ENCODE measurements around the gene ZNF260. TPM values are rescaled to one million over a fixed set of nuclear protein-coding genes. Genes with fewer than 3 reads are reported as not detected.

The ZNF260 gene
- total and polyA plus RNA-seq, 2 of the 13 experiments (the other 11 are each of a cell fraction or from before 2014, with no cell fraction given) = 2.8 to 10.5 TPM

- TF ChIP-seq ZNF432 (CRISPR knock-in tag; IDR thresholded peaks at IDR 0.05; ENCODE audit: borderline replicate concordance) (no peak), TMF1 (CRISPR knock-in tag; IDR thresholded peaks at IDR 0.05; ENCODE audit: low read depth) (no peak), KLF15 (CRISPR knock-in tag; IDR thresholded peaks at IDR 0.05; ENCODE audit: borderline replicate concordance) (no peak), ATF7 (IDR thresholded peaks at IDR 0.05) (no peak), ATF7 (CRISPR knock-in tag; IDR thresholded peaks at IDR 0.05) (no peak), SOX6 (IDR thresholded peaks at IDR 0.05) (no peak), SOX6 (CRISPR knock-in tag; IDR thresholded peaks at IDR 0.05) (peak; percentile 50; the same call in 1 of the 2 replicates), SATB2 (CRISPR knock-in tag; IDR thresholded peaks at IDR 0.05) (0 out of 2 replicates have a peak, but pooled peaks have one; percentile 12), ZNF264 (CRISPR knock-in tag; IDR thresholded peaks at IDR 0.05) (no peak), ZNF576 (CRISPR knock-in tag; IDR thresholded peaks at IDR 0.05) (0 out of 2 replicates have a peak, but pooled peaks have one; percentile 28), TAF15 (IDR thresholded peaks at IDR 0.05; ENCODE audit: low read depth, low read length, poor library complexity, severe bottlenecking) (no peak), ZKSCAN1 (IDR thresholded peaks at IDR 0.05; ENCODE audit: low read length) (peak; percentile 45; the same call in 1 of the 2 replicates), E2F5 (CRISPR knock-in tag; conservative IDR thresholded peaks at IDR 0.05) (0 out of 2 replicates have a peak, but pooled peaks have one; percentile 18), SMAD9 (CRISPR knock-in tag; IDR thresholded peaks at IDR 0.05) (peak; percentile 84; the same call in 1 of the 2 replicates), SIX4 (CRISPR knock-in tag; IDR thresholded peaks at IDR 0.05) (0 out of 2 replicates have a peak, but pooled peaks have one; percentile 24), PLSCR1 (CRISPR knock-in tag; IDR thresholded peaks at IDR 0.05; ENCODE audit: borderline replicate concordance) (no peak), MXD4 (CRISPR knock-in tag; IDR thresholded peaks at IDR 0.05) (peak; percentile 83; the same call in 1 of the 2 replicates), KDM6A (CRISPR knock-in tag; IDR thresholded peaks at IDR 0.05; ENCODE audit: low read depth) (no peak), ARNT (IDR thresholded peaks at IDR 0.05) (no peak), PAX8 (CRISPR knock-in tag; IDR thresholded peaks at IDR 0.05; ENCODE audit: borderline replicate concordance) (no peak), EED (CRISPR knock-in tag; IDR thresholded peaks at IDR 0.05) (peak; percentile 78; the same call in 1 of the 2 replicates)
- TF ChIP-seq, protein P1, sequence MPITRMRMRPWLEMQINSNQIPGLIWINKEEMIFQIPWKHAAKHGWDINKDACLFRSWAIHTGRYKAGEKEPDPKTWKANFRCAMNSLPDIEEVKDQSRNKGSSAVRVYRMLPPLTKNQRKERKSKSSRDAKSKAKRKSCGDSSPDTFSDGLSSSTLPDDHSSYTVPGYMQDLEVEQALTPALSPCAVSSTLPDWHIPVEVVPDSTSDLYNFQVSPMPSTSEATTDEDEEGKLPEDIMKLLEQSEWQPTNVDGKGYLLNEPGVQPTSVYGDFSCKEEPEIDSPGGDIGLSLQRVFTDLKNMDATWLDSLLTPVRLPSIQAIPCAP (CRISPR knock-in tag; IDR thresholded peaks at IDR 0.05; ENCODE audit: low read depth) = no peak
- TF ChIP-seq, protein P2, sequence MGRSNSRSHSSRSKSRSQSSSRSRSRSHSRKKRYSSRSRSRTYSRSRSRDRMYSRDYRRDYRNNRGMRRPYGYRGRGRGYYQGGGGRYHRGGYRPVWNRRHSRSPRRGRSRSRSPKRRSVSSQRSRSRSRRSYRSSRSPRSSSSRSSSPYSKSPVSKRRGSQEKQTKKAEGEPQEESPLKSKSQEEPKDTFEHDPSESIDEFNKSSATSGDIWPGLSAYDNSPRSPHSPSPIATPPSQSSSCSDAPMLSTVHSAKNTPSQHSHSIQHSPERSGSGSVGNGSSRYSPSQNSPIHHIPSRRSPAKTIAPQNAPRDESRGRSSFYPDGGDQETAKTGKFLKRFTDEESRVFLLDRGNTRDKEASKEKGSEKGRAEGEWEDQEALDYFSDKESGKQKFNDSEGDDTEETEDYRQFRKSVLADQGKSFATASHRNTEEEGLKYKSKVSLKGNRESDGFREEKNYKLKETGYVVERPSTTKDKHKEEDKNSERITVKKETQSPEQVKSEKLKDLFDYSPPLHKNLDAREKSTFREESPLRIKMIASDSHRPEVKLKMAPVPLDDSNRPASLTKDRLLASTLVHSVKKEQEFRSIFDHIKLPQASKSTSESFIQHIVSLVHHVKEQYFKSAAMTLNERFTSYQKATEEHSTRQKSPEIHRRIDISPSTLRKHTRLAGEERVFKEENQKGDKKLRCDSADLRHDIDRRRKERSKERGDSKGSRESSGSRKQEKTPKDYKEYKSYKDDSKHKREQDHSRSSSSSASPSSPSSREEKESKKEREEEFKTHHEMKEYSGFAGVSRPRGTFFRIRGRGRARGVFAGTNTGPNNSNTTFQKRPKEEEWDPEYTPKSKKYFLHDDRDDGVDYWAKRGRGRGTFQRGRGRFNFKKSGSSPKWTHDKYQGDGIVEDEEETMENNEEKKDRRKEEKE (IDR thresholded peaks at IDR 0.05) = no peak
- TF ChIP-seq, protein P3, sequence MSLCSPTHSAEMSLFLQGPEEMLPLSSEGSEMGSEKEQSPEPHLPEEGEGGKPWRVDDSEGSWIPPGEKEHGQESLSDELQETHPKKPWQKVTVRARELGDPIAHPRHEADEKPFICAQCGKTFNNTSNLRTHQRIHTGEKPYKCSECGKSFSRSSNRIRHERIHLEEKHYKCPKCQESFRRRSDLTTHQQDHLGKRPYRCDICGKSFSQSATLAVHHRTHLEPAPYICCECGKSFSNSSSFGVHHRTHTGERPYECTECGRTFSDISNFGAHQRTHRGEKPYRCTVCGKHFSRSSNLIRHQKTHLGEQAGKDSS (CRISPR knock-in tag; IDR thresholded peaks at IDR 0.05; ENCODE audit: borderline replicate concordance, low read depth) = no peak
These were observed 38.8 kb downstream of the ZNF260 start, which contains the start of gene ZNF566 (continued) for GRCh38 chr19:36489118-36489919.

Data from HepG2 (cell line).